GM19395 (cell line): Measurements from ENCODE around the gene PLAAT4.
A peak's percentile ranks its signal among the peaks of the same experiment; 100 is the strongest.
"Not testable (repeated sequence)": the region's sequence is repeated elsewhere in the genome, so short reads cannot be mapped to it uniquely, and the experiment has no call there.

ENCODE experiments used
- ATAC-seq: cut with Tn5 transposase; IDR thresholded peaks from one replicate; pipeline ENCODE4 v1.9.1; 2021; ENCODE audit warnings: mild to moderate bottlenecking, moderate library complexity; ENCODE audit not compliant: unreplicated experiment

Gene PLAAT4

DNA sequence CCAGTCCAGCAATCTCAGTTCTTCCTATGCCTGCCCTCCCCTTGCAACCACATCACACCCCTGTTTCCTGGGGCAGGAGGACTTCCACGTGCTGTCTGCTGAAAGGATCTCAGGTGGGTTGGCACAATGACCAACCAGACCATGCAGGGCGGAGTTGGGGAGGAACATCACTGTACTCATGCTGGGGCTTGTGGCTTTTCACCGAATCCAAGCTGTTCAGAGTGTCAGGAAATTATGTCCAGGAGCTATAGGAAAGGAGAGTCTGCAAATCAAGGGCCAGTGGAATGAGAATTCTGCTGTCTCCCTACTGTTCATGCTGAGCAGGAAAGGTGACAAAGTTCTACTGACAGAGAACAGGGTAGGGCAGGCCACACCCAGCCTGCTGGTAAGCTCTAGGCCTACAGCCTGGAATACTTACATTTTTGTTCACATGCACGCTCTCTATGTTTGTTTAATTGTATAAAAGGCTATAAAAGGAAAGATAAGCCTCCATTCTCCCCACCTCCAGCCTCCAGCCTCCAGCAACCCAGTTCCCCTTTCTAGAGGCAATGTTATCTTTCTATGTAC is 28.3 kb downstream of the PLAAT4 start:
- ATAC-seq, result no peak

DNA sequence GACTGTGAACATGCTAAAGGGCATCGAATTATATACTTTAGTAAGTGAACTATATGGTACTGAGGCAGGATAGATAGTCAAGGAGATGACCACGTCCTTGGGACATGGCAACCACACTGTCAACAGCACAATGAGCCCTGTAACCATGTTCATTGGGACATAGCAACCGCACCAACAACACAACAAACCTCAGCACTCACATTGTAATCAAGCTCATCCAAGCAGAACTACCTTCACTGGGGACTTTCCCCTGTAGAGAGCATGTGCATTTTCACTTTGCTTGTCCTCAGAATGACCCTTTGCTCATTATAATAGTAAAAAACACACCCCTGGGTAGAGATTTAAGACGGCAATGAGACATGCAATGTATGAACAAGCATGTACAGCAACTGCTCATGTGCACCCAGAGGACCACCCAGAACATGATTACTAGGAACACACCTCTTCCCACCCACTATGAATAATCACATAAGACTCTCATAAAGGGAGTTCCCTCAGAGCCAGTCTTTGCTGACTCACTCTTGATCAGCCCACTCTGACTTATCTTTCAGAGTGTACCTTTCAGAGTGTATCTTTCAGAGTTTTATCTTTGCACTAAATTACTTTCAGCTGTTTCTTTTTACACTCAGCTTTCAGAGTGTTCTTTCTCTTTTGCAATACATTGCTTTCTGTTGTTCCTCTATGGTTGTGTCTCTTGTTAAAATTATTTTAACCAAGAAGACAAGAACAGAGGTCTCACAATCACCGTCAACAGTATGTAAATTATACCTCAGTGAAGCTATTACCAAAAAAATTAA is 30.6 kb downstream of the PLAAT4 start:
- ATAC-seq, result peak; percentile 85

DNA sequence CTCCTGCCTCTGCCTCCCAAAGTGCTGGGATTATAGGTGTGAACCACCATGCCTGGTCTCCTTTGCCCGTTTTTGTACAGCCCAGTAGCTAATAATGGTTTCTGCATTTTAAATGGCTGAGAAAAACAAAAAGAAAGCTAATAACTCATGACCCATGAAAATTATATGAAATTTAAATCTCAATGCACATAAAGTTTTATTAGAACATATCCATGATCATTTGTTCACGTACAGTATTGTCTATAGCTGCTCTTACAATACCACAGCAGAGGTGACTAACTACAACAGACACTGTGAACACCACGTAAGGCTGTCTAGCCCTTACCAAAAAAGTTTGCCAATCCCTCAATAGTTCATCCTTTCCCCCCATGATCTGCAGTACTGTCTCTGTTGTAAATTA is 33.0 kb downstream of the PLAAT4 start:
- ATAC-seq, result no peak

DNA sequence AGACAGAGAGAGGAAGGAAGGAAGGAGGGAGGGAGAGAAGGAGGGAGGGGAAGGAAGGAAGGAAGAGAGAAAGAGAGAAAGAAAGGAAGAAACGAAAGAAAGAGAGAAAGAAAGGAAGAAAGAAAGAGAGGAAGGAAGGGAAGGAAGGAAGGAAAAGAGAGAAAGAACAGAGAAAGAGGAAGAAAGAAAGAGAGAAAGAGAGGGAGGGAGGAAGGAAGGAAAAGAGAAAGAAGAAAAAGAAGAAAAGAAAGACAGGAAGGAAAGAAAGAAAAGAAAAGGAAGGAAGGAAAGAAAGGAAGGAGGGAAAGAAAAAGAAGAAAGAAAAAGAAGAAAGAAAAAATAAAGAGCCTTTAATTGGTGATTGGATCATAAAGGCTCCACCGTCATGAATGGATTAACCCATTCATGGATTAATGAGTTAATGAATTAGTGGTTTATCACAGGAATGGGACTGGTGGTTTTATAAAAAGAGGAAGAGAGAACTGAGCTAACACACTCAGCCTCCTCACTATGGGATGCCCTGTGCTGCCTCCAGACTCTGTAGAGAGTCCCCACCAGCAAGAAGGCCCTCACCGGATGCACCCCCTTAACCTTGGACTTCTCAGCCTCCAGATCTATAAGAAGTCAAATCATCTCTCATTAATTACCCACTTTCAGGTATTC is 35.5 kb downstream of the PLAAT4 start:
- ATAC-seq, result peak; percentile 66

DNA sequence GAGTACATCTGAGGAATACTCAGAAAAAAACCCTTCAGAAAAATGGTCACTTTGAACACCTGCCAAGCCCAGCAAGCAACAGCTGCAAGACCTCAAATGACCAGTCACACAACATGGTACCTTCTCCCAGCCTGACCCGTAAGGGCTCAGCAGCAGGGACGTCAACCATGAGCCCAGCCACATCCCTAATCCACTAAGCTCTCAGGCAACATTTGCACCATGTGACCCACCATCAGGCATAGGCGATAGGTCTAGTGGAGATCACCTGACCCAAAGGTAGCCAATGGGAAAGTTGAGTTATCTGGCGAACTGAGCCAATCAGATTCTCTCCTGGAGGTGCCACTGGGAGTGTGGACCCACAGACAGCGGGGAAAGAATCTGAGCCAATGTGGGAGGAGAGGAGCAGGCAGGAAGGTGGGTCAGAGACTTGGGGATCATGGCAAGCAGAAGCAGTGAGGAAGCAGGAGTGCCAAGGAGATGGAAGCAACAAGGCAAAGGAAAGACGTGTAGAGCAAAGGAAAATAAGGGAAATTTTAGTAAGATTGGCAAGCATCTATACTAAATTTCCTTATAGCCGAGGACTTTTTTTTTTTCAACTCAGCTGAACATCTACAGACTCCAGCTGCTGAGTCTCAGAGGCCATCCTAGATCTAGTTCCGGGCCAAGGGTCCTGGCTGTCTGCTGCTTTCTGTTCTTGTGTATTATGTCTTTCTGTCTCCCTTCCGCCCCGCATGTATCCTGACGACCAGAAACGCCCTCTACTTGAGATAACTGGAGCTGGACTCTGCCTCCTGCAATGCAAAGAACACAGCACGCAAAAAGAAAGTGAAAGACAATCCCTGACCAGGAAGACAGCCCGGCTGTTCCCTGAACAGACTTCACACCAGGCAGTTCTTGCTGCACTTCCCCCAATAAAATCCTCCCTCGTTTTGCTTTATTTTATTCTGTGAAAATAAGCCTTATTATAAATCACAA is 37.6 kb downstream of the PLAAT4 start:
- no peak for ATAC-seq

DNA sequence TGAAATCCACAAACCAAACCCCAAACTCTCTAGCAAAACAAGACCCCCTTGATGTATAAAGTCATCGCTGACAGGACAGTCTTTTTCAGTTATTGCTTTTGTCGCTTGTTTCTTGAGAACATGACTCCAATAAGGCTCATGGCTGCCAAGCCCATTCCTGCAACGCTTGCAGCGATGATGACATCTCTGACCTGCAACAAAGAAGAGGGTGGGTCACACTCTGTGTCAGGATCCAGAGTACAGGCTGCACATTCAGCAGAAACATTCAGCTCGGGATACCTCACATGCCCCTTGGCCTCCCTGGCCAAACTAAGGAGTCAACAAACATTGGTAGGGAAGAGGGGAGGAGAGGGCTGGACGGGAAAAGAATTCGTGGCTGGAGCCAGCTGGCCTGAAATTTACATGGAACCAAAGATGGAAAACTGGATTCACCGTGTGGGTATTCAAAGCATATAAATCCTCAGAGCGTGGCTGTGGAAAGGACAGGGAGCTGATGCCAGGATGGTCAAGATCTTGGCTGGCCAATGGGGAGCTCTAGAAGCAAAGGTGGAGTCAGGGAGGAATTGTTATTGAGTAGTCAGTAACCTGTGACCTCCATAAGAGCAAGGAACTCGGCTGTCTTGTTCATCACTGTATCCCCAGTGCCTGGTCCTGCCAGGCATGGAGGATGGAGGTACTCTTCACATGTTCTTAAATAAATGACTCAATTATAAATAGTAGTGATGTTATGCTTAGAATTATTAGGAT is 38.4 kb downstream of the PLAAT4 start:
- ATAC-seq, result no peak

DNA sequence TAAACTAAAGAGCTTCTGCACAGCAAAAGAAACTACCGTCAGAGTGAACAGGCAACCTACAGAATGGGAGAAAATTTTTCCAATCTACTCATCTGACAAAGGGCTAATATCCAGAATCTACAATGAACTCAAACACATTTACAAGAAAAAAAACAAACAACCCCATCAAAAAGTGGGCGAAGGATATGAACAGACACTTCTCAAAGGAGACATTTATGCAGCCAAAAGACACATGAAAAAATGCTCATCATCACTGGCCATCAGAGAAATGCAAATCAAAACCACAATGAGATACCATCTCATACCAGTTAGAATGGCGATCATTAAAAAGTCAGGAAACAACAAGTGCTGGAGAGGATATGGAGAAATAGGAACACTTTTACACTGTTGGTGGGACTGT is 42.3 kb downstream of the PLAAT4 start:
- ATAC-seq, result not testable (repeated sequence)

DNA sequence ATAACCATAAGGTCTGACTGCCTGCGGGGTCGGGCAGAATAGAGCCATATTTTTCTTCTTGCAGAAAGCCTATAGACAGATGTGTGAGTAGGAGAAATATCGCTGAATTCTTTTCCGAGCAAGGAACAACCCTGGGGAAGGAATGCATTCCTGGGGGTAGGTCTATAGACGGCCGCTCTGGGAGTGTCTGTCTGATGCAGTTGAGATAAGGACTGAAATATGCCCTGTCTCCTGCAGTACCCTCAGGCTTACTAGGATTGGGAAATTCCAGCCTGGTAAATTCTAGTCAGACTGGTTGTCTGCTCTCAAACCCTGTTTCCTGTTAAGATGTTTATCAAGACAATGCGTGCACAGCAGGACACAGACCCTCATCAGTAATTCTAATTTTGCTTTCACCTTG is 44.6 kb downstream of the PLAAT4 start:
- ATAC-seq, result not testable (repeated sequence)

DNA sequence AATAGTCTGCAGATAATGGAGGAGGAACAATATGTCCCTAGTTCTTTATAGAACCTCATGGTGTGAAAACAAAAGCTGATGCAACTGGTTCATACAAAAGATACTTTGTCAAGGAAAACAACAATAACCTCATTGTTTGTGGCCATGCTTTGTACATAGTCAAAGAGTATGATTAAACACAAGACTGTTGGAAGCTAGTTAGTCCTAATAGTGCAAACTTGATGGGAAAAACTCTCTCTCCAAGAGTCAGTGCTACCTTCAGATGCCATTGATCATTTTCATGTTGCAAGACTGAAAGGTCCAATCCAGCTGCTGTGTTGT is 46.7 kb downstream of the PLAAT4 start:
- ATAC-seq, result no peak

DNA sequence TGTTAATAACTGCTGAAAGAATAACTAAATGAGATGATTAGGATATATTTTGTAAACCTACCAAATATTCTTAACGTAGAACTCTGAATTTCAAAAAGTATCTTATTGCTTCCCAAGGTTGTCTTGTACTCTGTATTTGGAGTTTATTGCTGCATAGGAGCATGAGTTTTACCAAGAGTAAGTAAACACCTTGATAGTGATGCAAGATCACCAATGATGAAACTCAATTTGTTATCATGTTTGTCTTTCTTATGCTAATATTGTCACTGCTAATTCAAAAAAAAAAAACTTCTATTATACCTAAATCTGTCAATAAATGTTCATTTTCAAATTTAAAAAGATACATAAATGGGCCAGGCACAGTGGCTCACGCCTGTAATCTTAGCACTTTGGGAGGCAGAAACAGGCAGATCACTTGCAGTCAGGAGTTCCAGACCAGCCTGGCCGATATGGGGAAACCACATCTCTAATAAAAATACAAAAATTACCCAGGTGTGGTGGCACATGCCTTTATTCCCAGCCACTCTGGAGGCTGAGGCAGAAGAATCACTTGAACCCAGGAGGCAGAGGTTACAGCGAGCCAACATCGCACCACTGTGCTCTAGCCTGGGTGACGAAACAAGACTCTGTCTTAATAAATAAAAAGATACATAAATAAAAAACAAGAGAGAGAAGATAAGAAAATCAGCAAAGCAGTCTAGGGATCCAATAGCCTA is 50.0 kb downstream of the PLAAT4 start:
- ATAC-seq, result no peak

DNA sequence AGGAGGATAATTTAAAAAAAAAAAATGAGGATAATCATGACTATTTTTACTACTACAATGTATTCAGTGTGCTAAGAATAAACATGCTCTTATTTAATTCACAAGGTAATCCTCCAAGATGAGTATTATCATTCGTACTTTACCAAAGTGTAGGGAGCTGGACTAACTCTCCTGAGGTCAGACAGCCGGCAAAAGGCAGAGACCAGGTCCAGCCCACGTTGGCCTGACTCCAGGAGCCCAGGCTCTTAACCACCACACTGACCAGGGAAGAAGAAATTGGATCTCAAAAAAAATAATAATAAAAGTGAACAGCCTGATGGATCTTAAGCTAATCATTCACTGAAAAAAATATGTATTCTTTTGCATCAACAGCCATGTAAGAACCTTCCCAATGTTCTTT is 52.4 kb downstream of the PLAAT4 start:
- ATAC-seq, result no peak

DNA sequence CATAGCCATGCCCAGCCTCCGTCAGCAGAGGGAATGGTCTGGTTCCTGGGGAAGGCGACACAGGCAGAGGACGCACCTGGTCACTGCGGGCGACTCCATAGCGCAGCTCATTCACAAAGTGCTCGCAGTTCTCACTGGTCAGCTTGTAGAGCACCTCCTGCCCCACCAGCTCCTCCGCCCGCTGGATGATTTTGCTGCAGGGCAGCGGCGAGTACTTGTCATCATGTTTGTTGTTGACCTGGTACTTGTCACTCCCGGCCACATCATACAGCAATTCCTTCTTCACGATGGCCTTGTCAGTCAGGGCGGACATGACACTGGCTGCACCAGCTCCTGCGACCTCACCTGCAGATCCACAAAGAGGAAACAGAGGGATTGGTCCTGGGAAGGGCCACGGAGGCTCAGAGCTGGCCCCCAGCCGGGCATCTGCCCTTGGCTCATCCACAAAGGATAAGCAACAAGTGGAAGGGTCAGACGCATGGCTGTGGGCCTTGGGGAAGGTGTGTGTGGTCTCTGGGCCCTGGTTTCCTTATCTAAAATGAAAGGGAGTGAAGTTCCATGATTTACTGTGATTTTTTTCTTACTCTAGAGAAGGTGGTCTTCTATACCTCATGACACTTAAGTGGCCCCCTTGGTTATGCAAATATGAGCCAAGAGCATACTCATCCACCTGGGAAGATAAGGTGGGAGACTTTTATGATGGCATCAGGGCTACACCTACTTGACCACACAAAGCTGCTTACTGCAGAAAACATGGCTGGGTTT is 53.6 kb downstream of the PLAAT4 start:
- no peak for ATAC-seq

DNA sequence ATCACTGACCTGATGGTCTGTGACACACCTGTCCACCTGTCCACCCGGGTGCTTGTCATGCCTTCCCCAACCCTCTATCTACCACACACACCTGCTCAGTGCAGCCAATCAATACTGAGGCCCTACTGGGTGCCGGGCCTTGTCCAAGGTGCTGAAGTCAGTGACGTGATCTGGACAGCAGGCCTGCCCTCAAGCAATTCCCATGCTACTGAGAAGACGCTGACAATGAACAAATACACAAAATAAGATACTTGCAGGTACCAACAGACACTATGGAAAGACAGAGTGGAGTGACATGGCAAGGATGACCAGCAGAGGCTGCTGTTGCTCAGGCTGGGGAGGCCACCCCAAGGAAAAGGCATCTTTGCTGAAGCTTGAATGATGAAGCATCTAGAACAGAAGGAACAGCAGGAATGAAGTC is 56.4 kb downstream of the PLAAT4 start:
- no peak for ATAC-seq

DNA sequence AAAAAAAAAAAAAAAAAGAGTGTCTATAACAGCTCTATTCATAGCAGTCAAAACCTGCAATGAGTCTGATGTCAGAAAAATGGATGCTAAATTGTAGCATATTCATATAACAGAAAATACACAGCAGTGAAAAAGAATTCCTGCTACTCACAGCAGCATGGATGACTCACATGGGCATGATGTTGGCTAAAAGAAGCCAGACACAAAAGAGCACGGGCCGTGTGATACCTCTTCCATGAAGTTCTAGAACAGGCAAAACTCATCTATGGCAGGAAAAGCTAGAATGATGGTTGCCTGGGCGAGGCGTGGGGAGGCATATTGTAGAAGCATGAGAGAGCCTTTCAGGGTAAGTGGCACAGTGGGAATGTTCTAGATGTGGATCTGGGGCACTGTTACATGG is 58.7 kb downstream of the PLAAT4 start:
- ATAC-seq, result no peak
